Measurements from ENCODE around the gene ABCA7. TPM values are rescaled to one million over a fixed set of nuclear protein-coding genes. Genes with fewer than 3 reads are reported as not detected.
A peak's percentile ranks its signal among the peaks of the same experiment; 100 is the strongest.

The ABCA7 gene
- total and polyA plus RNA-seq, 2 of the 13 experiments (the other 11 are each of a cell fraction or from before 2014, with no cell fraction given), result 4.4 to 32.4 TPM

DNA sequence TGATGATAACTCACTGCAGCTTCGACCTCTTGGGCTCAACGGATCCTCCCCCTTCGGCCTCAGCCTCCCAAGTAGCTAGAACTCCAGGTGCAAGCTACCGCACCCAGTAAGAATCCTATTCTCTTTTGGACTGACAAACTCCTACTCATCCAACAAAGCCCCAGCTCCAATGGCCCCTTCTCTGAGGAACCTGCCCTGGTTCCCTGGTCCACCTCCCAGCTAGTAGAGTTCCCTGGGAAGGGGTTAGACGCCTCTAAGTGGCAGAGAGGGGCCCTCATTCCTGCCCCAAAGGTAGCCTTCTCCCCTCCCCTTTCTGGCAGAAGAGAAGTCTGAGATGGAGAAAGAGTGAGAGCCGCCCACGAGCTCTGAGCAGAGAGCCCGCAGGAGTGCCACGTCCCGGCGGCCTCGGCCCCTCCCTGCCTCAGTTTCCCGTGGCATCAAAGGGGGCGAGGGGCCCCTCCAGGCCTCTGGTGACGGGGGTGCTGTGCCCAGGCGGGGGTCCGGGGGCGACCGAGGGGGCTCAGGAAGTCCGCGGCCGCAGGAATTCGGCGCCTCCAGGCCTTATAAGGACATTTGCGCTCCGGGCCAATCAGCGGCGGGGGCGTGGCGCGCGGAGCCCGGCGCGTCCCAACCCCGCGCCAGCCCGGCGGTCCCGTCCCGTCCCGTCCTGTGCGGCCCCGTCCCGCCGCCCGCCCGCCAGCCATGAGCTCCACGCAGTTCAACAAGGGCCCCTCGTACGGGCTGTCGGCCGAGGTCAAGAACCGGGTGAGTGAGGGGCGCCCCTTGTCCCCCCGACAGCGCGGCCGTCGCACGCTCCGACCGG lies 13.7 kb upstream of the ABCA7 start, which contains the start of gene CNN2 (continued):
- TF ChIP-seq, protein P1, sequence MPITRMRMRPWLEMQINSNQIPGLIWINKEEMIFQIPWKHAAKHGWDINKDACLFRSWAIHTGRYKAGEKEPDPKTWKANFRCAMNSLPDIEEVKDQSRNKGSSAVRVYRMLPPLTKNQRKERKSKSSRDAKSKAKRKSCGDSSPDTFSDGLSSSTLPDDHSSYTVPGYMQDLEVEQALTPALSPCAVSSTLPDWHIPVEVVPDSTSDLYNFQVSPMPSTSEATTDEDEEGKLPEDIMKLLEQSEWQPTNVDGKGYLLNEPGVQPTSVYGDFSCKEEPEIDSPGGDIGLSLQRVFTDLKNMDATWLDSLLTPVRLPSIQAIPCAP (CRISPR knock-in tag; IDR thresholded peaks at IDR 0.05; ENCODE audit: low read depth), result no peak
- TF ChIP-seq, protein P2, sequence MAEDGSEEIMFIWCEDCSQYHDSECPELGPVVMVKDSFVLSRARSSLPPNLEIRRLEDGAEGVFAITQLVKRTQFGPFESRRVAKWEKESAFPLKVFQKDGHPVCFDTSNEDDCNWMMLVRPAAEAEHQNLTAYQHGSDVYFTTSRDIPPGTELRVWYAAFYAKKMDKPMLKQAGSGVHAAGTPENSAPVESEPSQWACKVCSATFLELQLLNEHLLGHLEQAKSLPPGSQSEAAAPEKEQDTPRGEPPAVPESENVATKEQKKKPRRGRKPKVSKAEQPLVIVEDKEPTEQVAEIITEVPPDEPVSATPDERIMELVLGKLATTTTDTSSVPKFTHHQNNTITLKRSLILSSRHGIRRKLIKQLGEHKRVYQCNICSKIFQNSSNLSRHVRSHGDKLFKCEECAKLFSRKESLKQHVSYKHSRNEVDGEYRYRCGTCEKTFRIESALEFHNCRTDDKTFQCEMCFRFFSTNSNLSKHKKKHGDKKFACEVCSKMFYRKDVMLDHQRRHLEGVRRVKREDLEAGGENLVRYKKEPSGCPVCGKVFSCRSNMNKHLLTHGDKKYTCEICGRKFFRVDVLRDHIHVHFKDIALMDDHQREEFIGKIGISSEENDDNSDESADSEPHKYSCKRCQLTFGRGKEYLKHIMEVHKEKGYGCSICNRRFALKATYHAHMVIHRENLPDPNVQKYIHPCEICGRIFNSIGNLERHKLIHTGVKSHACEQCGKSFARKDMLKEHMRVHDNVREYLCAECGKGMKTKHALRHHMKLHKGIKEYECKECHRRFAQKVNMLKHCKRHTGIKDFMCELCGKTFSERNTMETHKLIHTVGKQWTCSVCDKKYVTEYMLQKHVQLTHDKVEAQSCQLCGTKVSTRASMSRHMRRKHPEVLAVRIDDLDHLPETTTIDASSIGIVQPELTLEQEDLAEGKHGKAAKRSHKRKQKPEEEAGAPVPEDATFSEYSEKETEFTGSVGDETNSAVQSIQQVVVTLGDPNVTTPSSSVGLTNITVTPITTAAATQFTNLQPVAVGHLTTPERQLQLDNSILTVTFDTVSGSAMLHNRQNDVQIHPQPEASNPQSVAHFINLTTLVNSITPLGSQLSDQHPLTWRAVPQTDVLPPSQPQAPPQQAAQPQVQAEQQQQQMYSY (CRISPR knock-in tag; IDR thresholded peaks at IDR 0.05), result peak; percentile 78
- TF ChIP-seq ZNF652 (CRISPR knock-in tag; IDR thresholded peaks at IDR 0.05; ENCODE audit: borderline replicate concordance, low read depth), result no peak
- TF ChIP-seq ZFX (CRISPR knock-in tag; IDR thresholded peaks at IDR 0.05; ENCODE audit: low read depth), result peak; percentile 28; the same call in 1 of the 2 replicates
- TF ChIP-seq, protein P3, sequence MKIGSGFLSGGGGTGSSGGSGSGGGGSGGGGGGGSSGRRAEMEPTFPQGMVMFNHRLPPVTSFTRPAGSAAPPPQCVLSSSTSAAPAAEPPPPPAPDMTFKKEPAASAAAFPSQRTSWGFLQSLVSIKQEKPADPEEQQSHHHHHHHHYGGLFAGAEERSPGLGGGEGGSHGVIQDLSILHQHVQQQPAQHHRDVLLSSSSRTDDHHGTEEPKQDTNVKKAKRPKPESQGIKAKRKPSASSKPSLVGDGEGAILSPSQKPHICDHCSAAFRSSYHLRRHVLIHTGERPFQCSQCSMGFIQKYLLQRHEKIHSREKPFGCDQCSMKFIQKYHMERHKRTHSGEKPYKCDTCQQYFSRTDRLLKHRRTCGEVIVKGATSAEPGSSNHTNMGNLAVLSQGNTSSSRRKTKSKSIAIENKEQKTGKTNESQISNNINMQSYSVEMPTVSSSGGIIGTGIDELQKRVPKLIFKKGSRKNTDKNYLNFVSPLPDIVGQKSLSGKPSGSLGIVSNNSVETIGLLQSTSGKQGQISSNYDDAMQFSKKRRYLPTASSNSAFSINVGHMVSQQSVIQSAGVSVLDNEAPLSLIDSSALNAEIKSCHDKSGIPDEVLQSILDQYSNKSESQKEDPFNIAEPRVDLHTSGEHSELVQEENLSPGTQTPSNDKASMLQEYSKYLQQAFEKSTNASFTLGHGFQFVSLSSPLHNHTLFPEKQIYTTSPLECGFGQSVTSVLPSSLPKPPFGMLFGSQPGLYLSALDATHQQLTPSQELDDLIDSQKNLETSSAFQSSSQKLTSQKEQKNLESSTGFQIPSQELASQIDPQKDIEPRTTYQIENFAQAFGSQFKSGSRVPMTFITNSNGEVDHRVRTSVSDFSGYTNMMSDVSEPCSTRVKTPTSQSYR (CRISPR knock-in tag; IDR thresholded peaks at IDR 0.05; ENCODE audit: borderline replicate concordance), result no peak
- TF ChIP-seq, protein P4, sequence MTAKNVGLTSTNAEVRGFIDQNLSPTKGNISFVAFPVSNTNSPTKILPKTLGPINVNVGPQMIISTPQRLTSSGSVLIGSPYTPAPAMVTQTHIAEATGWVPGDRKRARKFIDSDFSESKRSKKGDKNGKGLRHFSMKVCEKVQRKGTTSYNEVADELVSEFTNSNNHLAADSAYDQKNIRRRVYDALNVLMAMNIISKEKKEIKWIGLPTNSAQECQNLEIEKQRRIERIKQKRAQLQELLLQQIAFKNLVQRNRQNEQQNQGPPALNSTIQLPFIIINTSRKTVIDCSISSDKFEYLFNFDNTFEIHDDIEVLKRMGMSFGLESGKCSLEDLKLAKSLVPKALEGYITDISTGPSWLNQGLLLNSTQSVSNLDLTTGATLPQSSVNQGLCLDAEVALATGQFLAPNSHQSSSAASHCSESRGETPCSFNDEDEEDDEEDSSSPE (CRISPR knock-in tag; IDR thresholded peaks at IDR 0.05), result 0 out of 2 replicates have a peak, but pooled peaks have one; percentile 27
- TF ChIP-seq SNRNP70 (IDR thresholded peaks at IDR 0.05; ENCODE audit: low read depth, low read length), result no peak
- peak; percentile 13; the same call in 1 of the 2 replicates for TF ChIP-seq ZNF792 (CRISPR knock-in tag; IDR thresholded peaks at IDR 0.05)
- TF ChIP-seq RORA (CRISPR knock-in tag; IDR thresholded peaks at IDR 0.05), result no peak
- 0 out of 2 replicates have a peak, but pooled peaks have one; percentile 9 for TF ChIP-seq SP2 (CRISPR knock-in tag; IDR thresholded peaks at IDR 0.05)
- TF ChIP-seq, protein P5, sequence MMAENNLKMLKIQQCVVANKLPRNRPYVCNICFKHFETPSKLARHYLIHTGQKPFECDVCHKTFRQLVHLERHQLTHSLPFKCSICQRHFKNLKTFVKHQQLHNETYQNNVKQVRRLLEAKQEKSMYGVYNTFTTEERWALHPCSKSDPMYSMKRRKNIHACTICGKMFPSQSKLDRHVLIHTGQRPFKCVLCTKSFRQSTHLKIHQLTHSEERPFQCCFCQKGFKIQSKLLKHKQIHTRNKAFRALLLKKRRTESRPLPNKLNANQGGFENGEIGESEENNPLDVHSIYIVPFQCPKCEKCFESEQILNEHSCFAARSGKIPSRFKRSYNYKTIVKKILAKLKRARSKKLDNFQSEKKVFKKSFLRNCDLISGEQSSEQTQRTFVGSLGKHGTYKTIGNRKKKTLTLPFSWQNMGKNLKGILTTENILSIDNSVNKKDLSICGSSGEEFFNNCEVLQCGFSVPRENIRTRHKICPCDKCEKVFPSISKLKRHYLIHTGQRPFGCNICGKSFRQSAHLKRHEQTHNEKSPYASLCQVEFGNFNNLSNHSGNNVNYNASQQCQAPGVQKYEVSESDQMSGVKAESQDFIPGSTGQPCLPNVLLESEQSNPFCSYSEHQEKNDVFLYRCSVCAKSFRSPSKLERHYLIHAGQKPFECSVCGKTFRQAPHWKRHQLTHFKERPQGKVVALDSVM (CRISPR knock-in tag; IDR thresholded peaks at IDR 0.05), result 0 out of 2 replicates have a peak, but pooled peaks have one; percentile 6
- no peak for TF ChIP-seq FIP1L1 (IDR thresholded peaks at IDR 0.05; ENCODE audit: borderline replicate concordance, insufficient read depth, low read depth, low read length)
- TF ChIP-seq CHCHD3 (CRISPR knock-in tag; IDR thresholded peaks at IDR 0.05), result 0 out of 2 replicates have a peak, but pooled peaks have one; percentile 35
- TF ChIP-seq MTA1 (CRISPR knock-in tag; IDR thresholded peaks at IDR 0.05; ENCODE audit: borderline replicate concordance), result 0 out of 2 replicates have a peak, but pooled peaks have one; percentile 12
- no peak for TF ChIP-seq MAZ (IDR thresholded peaks at IDR 0.05; ENCODE audit: borderline replicate concordance, low read depth, low read length)
- peak; percentile 81 for TF ChIP-seq MAZ (CRISPR knock-in tag; IDR thresholded peaks at IDR 0.05; ENCODE audit: low read depth)
- no peak for TF ChIP-seq FOXA1 (IDR thresholded peaks at IDR 0.05)
- TF ChIP-seq FOXA1 (CRISPR knock-in tag; IDR thresholded peaks at IDR 0.05), result no peak

Measured in HepG2 (cell line).